GM11168 (cell line): ENCODE data around the gene CRAMP1.

ENCODE experiments used
- in situ Hi-C: fragments of 300-500 bp; cut with MboI; formaldehyde crosslinking; loops from one replicate; pipeline ENCODE4 v1.12.0; 2022; ENCODE audit warnings: low sequenced_read_pairs; ENCODE audit not compliant: unreplicated experiment

Gene CRAMP1

DNA sequence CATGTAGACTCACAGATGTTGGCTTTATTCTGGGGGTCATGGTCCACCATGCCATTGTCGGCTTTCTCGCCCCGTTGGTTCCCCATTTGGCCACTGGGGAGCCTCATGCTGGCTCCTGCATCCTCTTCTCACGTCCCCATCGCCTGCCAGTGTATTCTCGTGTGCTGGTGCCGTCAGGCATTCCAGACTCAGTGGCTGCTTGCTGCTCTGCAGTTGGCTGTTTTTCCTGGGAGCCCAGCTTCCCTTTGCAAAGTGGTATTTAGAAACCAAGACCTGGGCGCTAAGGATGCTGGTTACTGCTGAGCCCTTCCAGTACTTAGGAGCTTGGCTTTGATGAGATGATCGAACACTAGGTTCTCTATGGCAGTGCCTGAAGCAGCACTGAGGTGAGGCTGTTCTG, 19.1 kb downstream of the CRAMP1 start:
- in situ Hi-C loops: no loop called here

DNA sequence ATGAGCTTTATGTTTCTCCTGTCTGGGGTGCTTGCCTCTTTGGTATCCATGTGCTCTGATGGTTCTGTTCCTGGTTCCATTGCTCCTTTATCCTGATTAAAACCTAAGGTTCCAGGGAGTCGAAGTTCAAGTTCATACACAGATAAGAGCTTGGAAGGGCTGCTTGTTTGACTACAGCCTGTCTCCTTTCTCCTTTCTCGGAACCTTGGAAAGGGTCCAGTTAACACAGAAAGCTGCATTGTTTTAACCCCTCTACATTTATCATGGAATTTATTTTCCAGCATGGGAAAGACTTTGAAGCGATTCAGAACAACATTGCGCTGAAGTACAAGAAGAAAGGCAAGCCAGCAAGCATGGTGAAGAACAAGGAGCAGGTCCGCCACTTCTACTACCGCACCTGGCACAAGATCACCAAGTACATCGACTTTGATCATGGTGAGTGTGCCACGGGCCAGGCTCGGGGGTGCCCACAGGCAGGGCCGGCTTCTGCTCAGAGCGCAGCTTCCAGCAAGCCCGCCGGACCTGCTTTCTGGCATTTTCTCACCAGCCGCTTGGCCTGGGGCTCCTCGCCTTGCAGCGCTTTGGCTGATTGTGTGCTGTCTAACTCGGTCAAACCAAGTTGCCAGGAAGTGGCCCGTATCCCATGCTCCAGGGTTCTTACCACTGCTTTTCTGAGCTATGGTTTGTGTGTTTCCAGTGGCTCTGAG, 19.9 kb downstream of the CRAMP1 start:
- in situ Hi-C loops: no loop called here

DNA sequence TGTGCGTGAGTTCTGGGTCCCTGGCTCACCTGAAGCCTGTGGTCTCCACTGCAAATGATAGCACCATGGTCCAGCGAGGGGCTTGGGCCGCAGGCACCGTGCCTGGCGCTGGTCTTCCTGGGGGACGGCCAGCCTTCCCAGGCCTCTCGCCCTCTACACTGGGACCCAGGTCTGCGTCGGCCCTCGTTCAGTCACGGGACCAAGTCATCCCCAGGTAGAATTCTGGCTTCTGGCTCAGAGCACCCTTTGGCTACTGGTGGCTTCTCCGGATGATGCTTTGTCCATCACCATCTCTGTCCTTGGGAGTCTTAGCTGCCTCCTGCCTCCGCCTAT, 20.4 kb downstream of the CRAMP1 start:
- in situ Hi-C loops: no loop called here

DNA sequence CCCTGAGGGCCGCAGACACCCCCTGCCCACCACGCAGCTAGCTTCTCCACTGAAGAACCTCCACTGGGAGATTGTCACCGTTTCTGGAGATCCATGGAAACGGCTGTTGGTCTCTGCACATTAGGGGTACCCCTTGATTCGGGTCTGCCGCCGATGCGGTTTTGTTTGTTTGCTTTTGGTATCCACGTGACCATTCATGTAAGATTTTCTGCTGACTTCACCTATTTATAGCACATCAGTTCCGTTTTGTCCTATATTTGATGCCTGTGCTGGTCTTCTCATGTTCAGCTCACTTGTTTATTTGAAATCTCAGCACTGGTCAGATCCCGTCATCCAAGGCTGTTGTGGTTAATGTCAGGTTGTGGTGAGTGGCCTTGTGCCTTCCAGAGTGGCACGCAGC, 21.1 kb downstream of the CRAMP1 start:
- in situ Hi-C loops: no loop called here

DNA sequence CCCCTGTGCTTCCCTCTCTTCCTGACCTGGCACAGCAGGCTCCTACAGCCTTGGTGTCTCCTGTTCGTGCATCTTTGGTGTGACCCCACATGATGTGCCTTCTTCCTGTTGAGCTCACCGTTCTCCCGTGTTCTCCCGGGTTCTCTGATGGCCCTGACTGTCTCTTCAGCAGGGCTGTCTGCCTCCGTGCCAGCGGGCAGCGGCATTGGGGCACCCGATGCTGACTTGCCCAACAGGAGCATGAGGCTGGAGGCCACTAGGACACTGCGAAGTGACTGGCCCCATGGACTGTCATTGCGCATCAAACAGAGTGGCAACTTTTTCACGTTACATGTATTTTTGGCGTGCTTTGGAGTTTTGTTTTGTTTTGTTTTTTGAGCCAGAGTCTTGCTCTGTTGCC, 22.4 kb downstream of the CRAMP1 start:
- in situ Hi-C loops: no loop called here

DNA sequence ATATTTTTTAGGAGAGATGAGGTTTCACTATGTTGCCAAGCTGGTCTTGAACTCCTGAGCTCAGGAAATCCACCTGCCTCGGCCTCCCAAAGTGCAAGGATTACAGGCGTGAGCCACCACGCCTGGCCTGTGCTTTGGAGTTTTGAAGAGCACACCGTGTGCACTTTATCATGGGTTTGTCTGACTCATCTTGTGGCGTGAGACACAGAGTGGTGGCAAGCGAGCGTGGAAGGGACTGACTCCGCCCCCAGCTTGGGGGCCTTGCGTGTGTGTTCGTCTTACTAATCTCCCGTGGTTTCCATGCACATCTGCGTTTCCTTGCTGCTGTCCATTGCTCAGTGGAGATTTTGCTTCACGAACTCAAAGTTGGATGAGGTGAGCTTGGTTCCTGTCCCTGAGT, 22.9 kb downstream of the CRAMP1 start:
- in situ Hi-C loops: no loop called here

DNA sequence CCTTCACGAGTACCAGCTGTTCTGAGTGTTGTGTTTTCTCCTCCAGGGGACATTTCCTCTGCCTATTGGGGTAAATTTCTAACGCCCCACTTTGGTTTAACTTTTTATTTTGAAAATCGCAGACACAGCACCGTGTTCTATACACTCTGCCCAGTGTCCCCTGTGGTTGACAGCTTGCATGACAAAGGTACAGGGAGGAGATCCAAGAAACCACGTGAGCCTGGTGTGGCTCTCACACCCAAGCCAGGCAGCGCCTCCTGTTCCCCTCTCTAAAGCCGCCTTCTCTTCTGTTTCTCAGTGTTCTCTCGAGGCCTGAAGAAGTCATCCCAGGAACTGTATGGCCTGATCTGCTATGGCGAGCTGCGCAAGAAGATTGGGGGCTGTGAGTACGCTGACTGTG, 25.4 kb downstream of the CRAMP1 start:
- in situ Hi-C loops: no loop called here

DNA sequence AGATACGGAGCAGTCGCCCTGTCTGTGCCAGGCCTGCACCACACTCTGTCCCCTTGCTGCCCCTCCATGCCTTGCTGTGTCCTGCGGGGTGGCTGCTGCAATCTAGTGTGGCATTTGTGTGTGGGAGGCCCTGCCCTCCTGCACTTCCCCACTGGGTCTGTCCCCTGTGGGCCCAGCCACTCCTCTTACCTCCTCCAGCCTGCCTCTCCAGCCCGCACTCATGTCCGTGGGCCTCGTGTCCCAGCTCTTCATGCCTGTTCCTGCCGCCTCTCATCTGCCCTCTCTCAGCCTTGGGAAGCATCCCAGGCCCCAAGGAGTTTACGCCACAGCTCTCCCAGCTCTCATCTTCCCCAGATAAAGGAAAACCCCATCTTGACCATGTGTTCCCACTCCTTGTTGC, 26.6 kb downstream of the CRAMP1 start:
- in situ Hi-C loops: no loop called here

DNA sequence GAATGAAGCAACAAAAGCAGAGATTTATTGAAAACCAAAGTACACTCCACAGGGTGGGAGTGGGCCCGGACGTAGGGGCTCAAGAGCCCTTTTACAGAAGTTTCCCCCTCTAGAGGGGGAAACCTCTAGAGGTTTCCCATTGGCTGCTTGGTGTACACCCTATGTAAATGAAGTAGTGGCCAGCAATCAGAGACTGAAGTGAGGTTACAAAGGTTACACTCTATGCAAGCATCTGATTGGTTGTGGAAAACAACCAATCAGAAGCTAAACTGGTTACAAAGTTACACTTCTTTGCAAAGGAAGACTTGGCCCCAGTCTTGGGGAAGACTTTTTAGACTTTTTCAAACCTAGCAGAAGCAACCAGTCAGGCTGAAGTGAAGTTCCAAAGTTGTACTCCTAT, 27.1 kb downstream of the CRAMP1 start:
- in situ Hi-C loops: no loop called here

DNA sequence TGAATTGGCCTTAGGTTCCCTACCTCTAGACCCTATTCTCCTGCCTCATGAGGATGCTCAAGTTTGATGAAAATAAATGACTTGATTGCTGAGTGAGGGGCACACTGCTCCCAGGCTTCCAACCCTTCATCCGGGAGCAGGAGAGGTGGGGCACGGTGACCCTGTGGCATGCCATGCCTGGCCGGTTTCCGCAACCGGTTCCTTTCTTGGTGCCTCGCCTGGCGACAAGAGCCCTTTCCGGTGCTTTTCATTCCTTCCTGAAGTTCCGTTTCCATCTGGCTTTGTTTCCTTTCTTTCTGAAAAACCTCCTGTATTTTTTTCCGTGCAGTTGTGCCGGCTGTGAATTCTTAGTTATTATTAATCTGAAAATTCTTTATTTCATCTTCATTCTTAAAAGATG, 27.7 kb downstream of the CRAMP1 start:
- in situ Hi-C loops: no loop called here

DNA sequence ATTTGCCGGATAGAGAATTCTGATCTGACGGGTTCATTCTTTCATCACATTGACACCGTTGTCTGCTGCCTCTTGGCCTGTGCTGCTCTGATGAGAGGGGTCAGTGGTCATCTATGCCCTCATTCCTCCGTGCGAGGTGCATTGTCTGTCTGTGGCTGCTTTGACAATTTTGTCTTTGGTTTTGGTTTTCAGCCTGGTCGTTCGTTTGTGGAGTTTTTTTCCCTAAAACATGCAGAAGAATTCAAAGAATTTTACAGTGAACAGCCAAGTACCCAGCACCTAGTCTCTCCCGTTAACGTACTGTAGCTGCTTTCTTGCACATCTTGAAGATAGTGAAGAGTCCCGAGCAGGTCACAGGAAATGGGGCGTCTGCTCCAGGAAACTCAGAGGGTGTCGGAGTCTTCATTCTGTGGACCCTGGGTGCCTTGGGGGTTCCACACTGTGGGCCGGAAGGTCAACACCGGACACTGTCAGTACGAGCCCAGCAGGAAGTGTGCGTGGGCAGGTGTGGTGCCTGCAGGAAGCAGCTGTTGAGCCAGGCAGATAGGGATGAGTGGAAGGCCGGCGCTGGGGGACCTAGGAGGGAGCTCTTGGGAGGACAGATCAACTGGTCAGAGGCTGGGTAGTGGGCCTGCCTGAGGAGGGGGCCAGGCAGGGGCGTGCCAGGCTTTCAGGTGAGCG, 28.2 kb downstream of the CRAMP1 start:
- in situ Hi-C loops: no loop called here

DNA sequence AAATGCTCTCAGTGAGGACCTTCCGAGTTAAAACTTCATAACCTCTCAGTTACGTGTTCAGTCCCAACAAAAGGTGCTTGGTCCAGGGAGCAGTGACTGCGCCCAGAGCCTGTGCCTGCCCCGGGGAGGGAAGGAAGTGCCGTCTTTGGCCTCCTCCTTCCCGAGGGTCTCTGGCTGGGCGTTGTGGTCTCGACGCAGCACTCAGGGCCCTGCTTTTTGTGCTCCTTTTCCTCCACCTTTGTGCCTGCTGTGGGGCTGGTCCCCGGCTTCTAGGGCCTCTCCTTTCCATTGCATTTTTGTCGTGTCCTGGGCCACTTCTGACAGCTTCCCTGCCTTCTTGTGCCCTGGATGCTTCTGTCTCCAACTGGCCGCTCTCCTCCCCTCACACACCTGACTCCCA, 29.1 kb downstream of the CRAMP1 start:
- in situ Hi-C loops: no loop called here

DNA sequence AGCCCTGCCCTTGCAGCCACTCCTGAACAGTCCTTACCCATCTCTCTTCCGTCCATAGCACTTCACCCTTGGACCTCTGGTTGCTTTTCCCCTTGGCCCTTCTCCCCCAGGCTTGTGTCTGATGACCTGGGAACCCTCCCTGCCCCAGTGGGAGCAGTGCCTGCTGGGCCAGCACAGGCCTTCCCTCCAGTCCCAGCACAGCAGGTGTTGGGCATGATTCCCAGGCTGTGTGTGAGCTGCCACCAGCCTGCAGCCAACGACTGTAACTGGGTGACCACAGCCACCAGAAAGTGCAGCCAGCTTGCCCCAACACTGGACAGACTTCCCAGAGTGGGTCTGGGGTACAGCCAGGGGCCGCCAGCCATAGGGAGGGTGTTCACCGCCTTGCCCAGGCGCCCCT, 30.0 kb downstream of the CRAMP1 start:
- in situ Hi-C loops: no loop called here

DNA sequence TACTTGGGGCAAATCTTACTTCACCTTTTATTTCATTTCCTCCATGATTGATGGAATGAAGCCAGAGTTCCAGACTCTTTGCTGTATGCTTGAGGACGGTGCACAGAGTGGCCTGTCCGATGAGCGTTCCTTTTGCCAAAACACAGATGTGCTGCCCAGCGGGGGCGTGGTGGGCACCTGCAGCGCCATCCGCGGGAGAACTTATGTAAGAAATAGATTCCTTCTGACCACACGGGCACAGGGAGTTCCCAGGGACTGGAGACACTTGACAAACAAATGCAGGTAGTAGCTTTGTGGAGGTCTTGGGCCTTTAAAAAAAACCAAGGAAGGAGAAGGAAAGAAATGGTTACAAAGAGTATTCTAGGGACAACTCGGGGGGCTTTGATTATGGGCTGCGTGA, 30.6 kb downstream of the CRAMP1 start:
- in situ Hi-C loops: no loop called here

DNA sequence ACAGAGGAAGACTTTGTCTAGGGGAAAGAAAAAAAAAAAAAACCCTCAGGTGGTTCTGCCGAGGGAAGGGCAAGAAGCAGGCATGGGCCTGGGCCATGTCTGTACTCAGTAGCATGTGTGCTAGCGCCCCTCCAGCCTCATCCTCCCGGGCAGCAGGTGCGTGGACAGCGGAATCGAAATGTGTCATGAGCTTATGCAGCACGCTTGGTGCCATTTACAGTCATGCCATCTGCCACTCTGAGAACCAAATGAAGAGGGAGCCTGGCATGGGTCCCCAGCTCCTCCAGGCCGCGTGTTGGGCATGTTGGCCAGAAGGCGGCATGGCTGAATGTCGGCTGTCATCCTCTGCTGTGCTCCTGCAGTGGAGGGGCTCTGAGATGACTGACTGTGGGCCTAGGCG, 31.4 kb downstream of the CRAMP1 start:
- in situ Hi-C loops: no loop called here

DNA sequence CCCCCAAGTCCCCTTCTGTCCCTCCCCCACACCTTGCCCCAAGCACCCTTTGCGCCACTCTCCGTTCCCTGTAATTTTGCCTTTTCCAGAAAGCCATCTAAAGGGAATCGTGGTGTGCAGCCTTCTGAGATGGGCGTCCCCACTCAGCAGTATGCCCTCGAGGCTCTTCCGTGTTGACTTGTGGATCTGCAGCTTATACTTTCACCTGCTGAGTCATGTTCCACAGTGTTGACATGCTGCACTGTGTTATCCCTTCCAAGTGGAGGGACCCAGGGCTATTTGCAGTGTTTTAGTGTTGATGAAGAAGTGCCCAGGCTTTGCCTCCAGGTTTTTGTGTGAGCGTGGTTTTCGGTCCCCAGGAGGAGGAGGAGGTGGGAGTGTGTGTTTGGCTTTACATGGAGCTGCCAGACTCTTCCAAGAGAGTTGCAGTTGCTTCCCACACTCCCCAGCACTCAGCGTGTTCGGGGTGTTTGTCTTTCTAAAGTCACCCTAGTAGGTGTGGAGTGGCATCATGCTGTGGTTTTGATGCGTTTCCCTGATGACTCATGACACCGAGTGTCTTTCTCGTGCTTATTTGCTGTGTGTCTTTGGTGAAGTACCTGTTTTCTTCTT, 33.9 kb downstream of the CRAMP1 start:
- in situ Hi-C loops: no loop called here

DNA sequence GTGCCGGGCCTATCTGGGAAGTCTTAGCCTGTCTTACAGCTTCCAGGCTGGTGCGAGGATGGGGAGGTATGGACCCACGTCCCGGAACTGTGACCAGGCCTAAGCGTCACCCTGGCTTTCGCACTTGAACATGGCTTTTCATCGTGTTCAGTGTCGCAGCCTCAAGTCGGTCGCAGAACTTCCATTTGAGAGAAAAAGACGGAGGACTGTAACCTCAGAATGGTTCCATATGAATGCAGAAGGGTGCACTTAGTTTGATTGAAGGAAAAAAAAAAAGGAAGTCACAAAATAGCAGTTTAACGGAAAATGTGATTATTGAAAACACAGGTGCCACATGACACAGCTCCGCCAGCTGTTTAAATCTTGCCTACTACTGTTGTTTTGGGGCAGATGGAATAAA, 35.7 kb downstream of the CRAMP1 start:
- in situ Hi-C loops: no loop called here

DNA sequence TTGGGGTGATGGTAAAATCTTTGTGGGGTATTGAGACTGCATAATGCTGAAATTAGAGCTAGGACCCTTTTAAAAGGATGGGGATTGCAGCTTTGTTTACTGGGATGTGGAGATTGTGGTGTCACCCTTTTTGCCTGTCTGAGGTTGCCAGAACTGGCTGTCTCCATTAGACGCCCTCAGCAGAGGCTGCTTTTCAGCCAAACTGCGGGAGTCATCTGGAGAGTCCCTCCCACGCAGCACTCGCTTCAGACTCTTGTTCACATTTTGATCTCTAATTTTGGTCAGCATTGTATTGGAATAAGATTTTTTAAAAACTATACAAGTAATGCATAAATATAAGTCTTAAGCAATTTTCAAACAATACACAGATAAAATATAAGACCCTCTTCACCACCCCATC, 38.0 kb downstream of the CRAMP1 start:
- in situ Hi-C loops: no loop called here

DNA sequence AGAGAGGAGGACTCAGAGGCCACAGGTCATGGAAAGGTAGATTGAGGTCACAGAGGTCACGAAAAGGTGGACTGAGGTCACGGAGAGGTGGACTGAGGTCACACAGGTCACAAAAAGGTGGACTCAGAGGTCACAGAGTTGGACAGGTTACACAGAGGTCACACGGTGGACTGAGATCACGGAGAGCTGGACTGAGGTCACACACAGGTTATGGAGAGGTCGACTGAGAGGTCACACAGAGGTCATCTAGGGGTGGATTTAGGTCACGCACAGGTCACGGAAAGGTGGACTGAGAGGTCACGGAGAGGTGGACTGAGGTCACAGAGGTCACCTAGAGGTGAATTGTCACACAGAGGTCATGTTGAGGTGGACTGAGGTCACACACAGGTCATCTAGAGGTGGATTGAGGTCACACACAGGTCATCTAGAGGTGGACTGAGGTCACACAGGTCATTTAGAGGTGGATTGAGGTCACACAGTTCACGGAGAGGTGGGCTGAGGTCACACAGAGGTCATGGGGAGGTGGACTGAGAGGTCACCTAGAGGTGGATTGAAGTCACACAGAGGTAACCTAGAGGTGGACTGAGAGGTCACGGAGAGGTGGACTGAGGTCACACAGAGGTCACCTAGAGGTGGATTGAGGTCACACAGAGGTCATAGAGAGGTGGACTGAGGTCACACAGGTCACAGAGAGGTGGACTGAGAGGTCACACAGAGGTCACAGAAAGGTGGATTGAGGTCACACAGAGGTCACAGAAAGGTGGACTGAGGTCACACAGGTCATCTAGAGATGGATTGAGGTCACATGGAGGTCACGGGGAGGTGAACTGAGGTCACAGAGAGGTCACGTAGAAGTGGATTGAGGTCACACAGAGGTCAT, 39.2 kb downstream of the CRAMP1 start:
- in situ Hi-C loops: no loop called here

DNA sequence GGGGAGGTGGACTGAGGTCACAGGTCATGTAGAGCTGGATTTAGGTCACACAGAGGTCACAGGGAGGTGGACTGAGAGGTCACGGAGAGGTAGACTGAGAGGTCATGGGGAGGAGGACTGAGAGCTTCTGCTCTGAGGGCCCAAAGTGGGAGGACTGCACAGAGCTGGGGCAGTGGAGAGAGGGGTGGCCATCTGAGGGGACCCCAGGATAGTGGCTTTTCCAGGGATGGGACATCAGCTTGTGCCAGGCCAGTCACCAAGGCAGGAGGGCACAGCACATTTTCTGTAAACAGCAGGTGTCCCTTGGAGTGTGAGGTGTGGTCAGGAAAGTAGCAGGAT, 39.8 kb downstream of the CRAMP1 start:
- in situ Hi-C loops: no loop called here

DNA sequence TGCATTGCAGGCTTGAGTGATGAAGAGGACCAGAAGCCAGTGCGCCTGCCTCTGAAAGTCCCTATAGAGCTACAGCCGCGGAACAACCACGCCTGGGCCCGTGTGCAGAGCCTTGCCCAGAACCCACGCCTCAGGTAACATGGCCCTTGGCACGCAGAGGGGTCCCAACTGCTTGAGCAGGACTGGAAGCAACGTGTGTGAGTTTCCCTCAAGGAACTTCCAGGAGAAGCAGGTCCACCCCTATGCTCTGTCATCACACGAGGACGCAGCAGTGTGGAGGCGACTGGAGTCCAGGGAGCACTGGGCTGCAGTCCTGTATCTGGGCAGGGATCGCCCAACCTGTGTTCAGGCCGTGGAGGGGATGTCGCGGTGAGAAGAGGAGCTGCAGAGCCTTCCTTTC, 40.9 kb downstream of the CRAMP1 start:
- in situ Hi-C loops: no loop called here
